ENCODE results near the gene CGB3. TPM values are rescaled to one million over a fixed set of nuclear protein-coding genes. Genes with fewer than 3 reads are reported as not detected.

Gene CGB3
- total RNA-seq, 4 donors from 2014 or later = not detected

GRCh38 chr19:49065905-49066512 is 41.9 kb upstream of the CGB3 start:
- Histone ChIP-seq H3K9me3 (no peaks in the 10 kb centered on the region), H3K4me1 (peaks cover 0 to 11% (median 6%) of the 10 kb centered on the region in 3 donors), H3K27me3 (peaks cover 98% of the 10 kb centered on the region), H3K27ac (no peak overlapping the region), H3K36me3 (no peaks in the 10 kb centered on the region), H3K4me3 (no peak overlapping the region)
- no peak for TF ChIP-seq POLR2AphosphoS5 (IDR thresholded peaks at IDR 0.05)
- TF ChIP-seq EP300 (IDR thresholded peaks at IDR 0.05) = no peak
- TF ChIP-seq CTCF (IDR thresholded peaks at IDR 0.05) = no peak
- no peak for TF ChIP-seq POLR2A (IDR thresholded peaks at IDR 0.05)
- ATAC-seq = no peak
- 39 to 47% methylated on average over 5 of the region's 13 CpGs for WGBS, 2 donors (ENCODE audit: low coverage in 1 of 2)

- Histone ChIP-seq H3K4me3 (peak within 1 kb of the TSS in 1 of 2 donors; percentile 22), H3K36me3 (no peaks in the 10 kb centered on the region), H3K4me1 (peaks cover 0 to 11% (median 6%) of the 10 kb centered on the region in 3 donors), H3K27ac (no peak within 1 kb of the TSS), H3K9me3 (no peaks in the 10 kb centered on the region), H3K27me3 (peaks cover 90% of the 10 kb centered on the region)
- WGBS, 2 donors (ENCODE audit: low coverage in 1 of 2) = 18 to 20% methylated on average over 1 to 4 of the region's 53 CpGs
- TF ChIP-seq EP300 (IDR thresholded peaks at IDR 0.05) (no peak), POLR2A (IDR thresholded peaks at IDR 0.05) (no peak), CTCF (IDR thresholded peaks at IDR 0.05) (no peak), POLR2AphosphoS5 (IDR thresholded peaks at IDR 0.05) (no peak)
- ATAC-seq = no peak
Measured at GRCh38 chr19:49064768-49065611, 40.9 kb upstream of the CGB3 start, which contains the start of gene NTF4. Gene NTF4, minus strand, starts transcription at chr19:49064818. Its CDS starts 2,821 bp downstream, at chr19:49061997.

GRCh38 chr19:49064029-49064629 is 40.0 kb upstream of the CGB3 start:
- no peak for ATAC-seq
- H3K4me1 ChIP-seq = peaks cover 0 to 11% (median 6%) of the 10 kb centered on the region in 3 donors
- no peak overlapping the region for H3K4me3 ChIP-seq
- H3K27me3 ChIP-seq = peaks cover 87% of the 10 kb centered on the region
- no peak for TF ChIP-seq CTCF (IDR thresholded peaks at IDR 0.05)
- no peak for TF ChIP-seq POLR2AphosphoS5 (IDR thresholded peaks at IDR 0.05)
- TF ChIP-seq EP300 (IDR thresholded peaks at IDR 0.05) = no peak
- no peak for TF ChIP-seq POLR2A (IDR thresholded peaks at IDR 0.05)
- H3K9me3 ChIP-seq = no peaks in the 10 kb centered on the region
- no peak overlapping the region for H3K27ac ChIP-seq
- WGBS, 2 donors (ENCODE audit: low coverage in 1 of 2) = 52% methylated on average over 4 of the region's 10 CpGs; no CpG with 5 or more reads in 1 of the 2 donors
- H3K36me3 ChIP-seq = no peaks in the 10 kb centered on the region

GRCh38 chr19:49061445-49061844 is 37.3 kb upstream of the CGB3 start:
- WGBS, 2 donors (ENCODE audit: low coverage in 1 of 2) = 80% methylated on average over 1 of the region's 25 CpGs; no CpG with 5 or more reads in 1 of the 2 donors
- ATAC-seq = no peak
- peaks cover 87% of the 10 kb centered on the region for H3K27me3 ChIP-seq

More at GRCh38 chr19:49061445-49061844, 37.3 kb upstream of the CGB3 start:
- Histone ChIP-seq H3K36me3 (no peaks in the 10 kb centered on the region), H3K27ac (no peak overlapping the region), H3K4me3 (no peak overlapping the region), H3K9me3 (no peaks in the 10 kb centered on the region), H3K4me1 (peaks cover 0 to 28% (median 22%) of the 10 kb centered on the region in 3 donors)
- TF ChIP-seq EP300 (IDR thresholded peaks at IDR 0.05) = no peak
- TF ChIP-seq POLR2A (IDR thresholded peaks at IDR 0.05) = no peak
- TF ChIP-seq POLR2AphosphoS5 (IDR thresholded peaks at IDR 0.05) = no peak
- TF ChIP-seq CTCF (IDR thresholded peaks at IDR 0.05) = no peak
